GM18907 (cell line): ENCODE measurements around the gene NDC80.
"Not testable (repeated sequence)": the region's sequence is repeated elsewhere in the genome, so short reads cannot be mapped to it uniquely, and the experiment has no call there.

Experiments used
- ATAC-seq: cut with Tn5 transposase; IDR thresholded peaks from one replicate; pipeline ENCODE4 v1.9.1; 2021; ENCODE audit warnings: mild to moderate bottlenecking, moderate library complexity; ENCODE audit not compliant: unreplicated experiment

The NDC80 gene

GRCh38 chr18:2617401-2617998 is 46.1 kb downstream of the NDC80 start:
- ATAC-seq = no peak

GRCh38 chr18:2618009-2618408 is 46.7 kb downstream of the NDC80 start:
- ATAC-seq = no peak

GRCh38 chr18:2625217-2625616 is 53.9 kb downstream of the NDC80 start:
- ATAC-seq = no peak

- ATAC-seq = peak; percentile 58
Measured at GRCh38 chr18:2627821-2628276, 56.5 kb downstream of the NDC80 start.

- no peak for ATAC-seq
Measured at GRCh38 chr18:2629003-2629402, 57.6 kb downstream of the NDC80 start.

- no peak for ATAC-seq
Measured at GRCh38 chr18:2635586-2635985, 64.2 kb downstream of the NDC80 start.

GRCh38 chr18:2636126-2636631 is 64.8 kb downstream of the NDC80 start:
- peak; percentile 28 for ATAC-seq

- ATAC-seq = peak; percentile 87
Measured at GRCh38 chr18:2641638-2642037, 70.3 kb downstream of the NDC80 start.

- no peak for ATAC-seq
Measured at GRCh38 chr18:2642771-2643170, 71.4 kb downstream of the NDC80 start.

GRCh38 chr18:2644535-2644934 is 73.2 kb downstream of the NDC80 start:
- ATAC-seq = no peak

GRCh38 chr18:2651981-2652380 is 80.6 kb downstream of the NDC80 start:
- no peak for ATAC-seq

GRCh38 chr18:2653467-2653866 is 82.1 kb downstream of the NDC80 start:
- no peak for ATAC-seq

- no peak for ATAC-seq
Measured at GRCh38 chr18:2654169-2654927, 83.0 kb downstream of the NDC80 start.

GRCh38 chr18:2654928-2655177 is 83.5 kb downstream of the NDC80 start:
- ATAC-seq = peak; percentile 47

GRCh38 chr18:2655178-2655953 is 84.0 kb downstream of the NDC80 start, which contains the start of gene SMCHD1:
Gene SMCHD1, plus strand, starts transcription at chr18:2655726. Its CDS starts 350 bp downstream, at chr18:2656076.
- ATAC-seq = peak; percentile 73

- ATAC-seq = peak; percentile 34
Measured at GRCh38 chr18:2655954-2656236, 84.5 kb downstream of the NDC80 start.

- peak; percentile 16 for ATAC-seq
Measured at GRCh38 chr18:2656237-2656980, 85.1 kb downstream of the NDC80 start.

- ATAC-seq = no peak
Measured at GRCh38 chr18:2656981-2657512, 85.7 kb downstream of the NDC80 start.

GRCh38 chr18:2657788-2658458 is 86.6 kb downstream of the NDC80 start:
- no peak for ATAC-seq

GRCh38 chr18:2660849-2661248 is 89.5 kb downstream of the NDC80 start:
- ATAC-seq = not testable (repeated sequence)
